Measurements from ENCODE around the gene KCTD6.
A peak's percentile ranks its signal among the peaks of the same experiment; 100 is the strongest.

Gene KCTD6

DNA sequence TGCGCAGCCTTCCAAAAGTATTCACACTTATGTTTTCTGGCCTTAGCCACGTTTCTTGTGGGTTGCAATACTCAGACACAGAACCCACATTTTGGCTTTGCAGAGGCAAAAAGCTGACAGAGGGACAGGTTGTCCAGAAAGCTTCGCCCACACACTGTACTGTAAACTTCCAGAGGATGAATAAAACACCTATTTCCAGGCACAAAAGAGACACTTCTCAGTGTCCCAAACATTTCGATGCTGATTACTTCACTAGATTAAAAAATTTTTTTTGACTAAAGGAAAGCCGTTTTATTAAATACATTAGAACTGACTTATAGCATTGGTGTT lies 28.0 kb upstream of the KCTD6 start:
- Histone ChIP-seq H3K36me3 (no peaks in the 10 kb centered on the region), H3K4me3 (ENCODE audit: low read depth, low read length) (no peak overlapping the region)
- no peak for TF ChIP-seq CTCF (IDR thresholded peaks at IDR 0.05; ENCODE audit: low read depth, low read length)

GRCh38 chr3:58464866-58465265 lies 27.0 kb upstream of the KCTD6 start:
- Histone ChIP-seq H3K27me3 (ENCODE audit: insufficient read depth, low read depth, severe bottlenecking) (no peaks in the 10 kb centered on the region), H3K36me3 (no peaks in the 10 kb centered on the region), H3K4me3 (ENCODE audit: low read depth, low read length) (no peak overlapping the region), H3K27ac (no peak overlapping the region), H3K9me3 (ENCODE audit: severe bottlenecking) (no peaks in the 10 kb centered on the region)
- DNase-seq: no peak
- no peak for TF ChIP-seq CTCF (IDR thresholded peaks at IDR 0.05; ENCODE audit: low read depth, low read length)

More for the DNA sequence above, 28.0 kb upstream of the KCTD6 start:
- Histone ChIP-seq H3K27ac (no peak overlapping the region), H3K9me3 (ENCODE audit: severe bottlenecking) (no peaks in the 10 kb centered on the region), H3K27me3 (ENCODE audit: insufficient read depth, low read depth, severe bottlenecking) (no peaks in the 10 kb centered on the region)
- no peak for DNase-seq

- TF ChIP-seq CTCF (IDR thresholded peaks at IDR 0.05; ENCODE audit: low read depth, low read length): no peak
- no peak for DNase-seq
- no peaks in the 10 kb centered on the region for H3K36me3 ChIP-seq
- H3K27me3 ChIP-seq (ENCODE audit: insufficient read depth, low read depth, severe bottlenecking): no peaks in the 10 kb centered on the region
- no peak overlapping the region for H3K4me3 ChIP-seq (ENCODE audit: low read depth, low read length)
- H3K27ac ChIP-seq: 0 out of 2 replicates have a peak overlapping the region, but pooled peaks have one; percentile 12
- no peaks in the 10 kb centered on the region for H3K9me3 ChIP-seq (ENCODE audit: severe bottlenecking)
Measured at GRCh38 chr3:58466899-58467563, 24.9 kb upstream of the KCTD6 start.

- Histone ChIP-seq H3K27ac (peak overlapping the region; percentile 24), H3K4me3 (ENCODE audit: low read depth, low read length) (no peak overlapping the region), H3K27me3 (ENCODE audit: insufficient read depth, low read depth, severe bottlenecking) (no peaks in the 10 kb centered on the region), H3K36me3 (no peaks in the 10 kb centered on the region), H3K9me3 (ENCODE audit: severe bottlenecking) (no peaks in the 10 kb centered on the region)
- peak; percentile 63 for DNase-seq
- TF ChIP-seq CTCF (IDR thresholded peaks at IDR 0.05; ENCODE audit: low read depth, low read length): no peak
Measured at GRCh38 chr3:58469096-58469495, 22.8 kb upstream of the KCTD6 start.

GRCh38 chr3:58470363-58471024 lies 21.4 kb upstream of the KCTD6 start:
- H3K36me3 ChIP-seq: no peaks in the 10 kb centered on the region
- TF ChIP-seq CTCF (IDR thresholded peaks at IDR 0.05; ENCODE audit: low read depth, low read length): no peak
- DNase-seq: no peak
- H3K9me3 ChIP-seq (ENCODE audit: severe bottlenecking): no peaks in the 10 kb centered on the region
- peak overlapping the region; percentile 80 for H3K27ac ChIP-seq
- H3K27me3 ChIP-seq (ENCODE audit: insufficient read depth, low read depth, severe bottlenecking): no peaks in the 10 kb centered on the region
- H3K4me3 ChIP-seq (ENCODE audit: low read depth, low read length): no peak overlapping the region
